NT2/D1 (cell line): ENCODE data around the gene NPY5R.

Experiments
- SUZ12 ChIP-seq: IDR thresholded peaks from 2 replicates; pipeline ENCODE4 v1.6.1; 2011; ENCODE audit not compliant: insufficient read length, insufficient read depth; ENCODE audit errors: extremely low read depth
- YY1 ChIP-seq: IDR thresholded peaks from 2 replicates; pipeline ENCODE4 v1.6.1; 2011; ENCODE audit not compliant: insufficient read length, insufficient read depth
- ZNF274 ChIP-seq: IDR thresholded peaks from 2 replicates; pipeline ENCODE4 v1.6.1; 2011; ENCODE audit warnings: mild to moderate bottlenecking, low read depth, low read length

DNA sequence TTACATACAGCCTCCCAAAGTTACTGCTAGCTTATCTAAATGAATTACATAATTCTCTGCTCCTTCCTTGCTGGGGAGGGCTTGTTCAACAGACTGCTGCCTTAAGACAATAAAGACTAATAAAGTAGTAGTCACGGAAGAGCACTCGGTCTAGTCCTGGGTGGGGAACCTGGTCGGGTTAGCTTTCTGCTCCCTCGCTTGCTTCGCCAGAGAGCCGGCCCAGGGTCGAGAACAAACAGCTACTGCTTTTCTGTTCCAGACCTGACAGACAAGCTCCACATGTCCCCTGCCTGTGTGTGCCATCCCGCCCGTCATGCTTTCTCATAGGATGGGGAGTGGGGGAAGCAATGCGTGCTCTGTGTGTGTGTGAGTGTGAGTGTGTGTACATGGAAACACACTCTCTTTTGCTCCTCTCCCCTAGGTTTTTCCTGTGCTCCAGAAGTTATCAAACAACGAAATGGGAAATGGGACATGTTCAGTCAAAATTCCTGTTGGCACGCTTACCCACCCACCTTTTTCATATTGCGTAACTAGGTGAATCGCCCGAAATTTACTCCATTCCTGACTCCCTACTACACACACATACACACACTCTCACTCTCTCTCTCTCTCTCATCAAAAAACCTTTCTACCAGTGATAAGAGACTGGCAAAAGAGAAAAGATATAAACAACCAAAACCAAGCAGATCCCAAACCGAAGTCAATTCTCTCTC is 12.6 kb upstream of the NPY5R start:
- TF ChIP-seq SUZ12 (no peak), YY1 (no peak), ZNF274 (no peak)
